ENCODE measurements around the gene CRMP1. TPM values are rescaled to one million over a fixed set of nuclear protein-coding genes. Genes with fewer than 3 reads are reported as not detected.

The CRMP1 gene
- total and polyA plus RNA-seq, 2 of the 8 experiments (the other 6 are each of a cell fraction or from before 2014, with no cell fraction given): 120 to 131 TPM

- TF ChIP-seq, protein P1, sequence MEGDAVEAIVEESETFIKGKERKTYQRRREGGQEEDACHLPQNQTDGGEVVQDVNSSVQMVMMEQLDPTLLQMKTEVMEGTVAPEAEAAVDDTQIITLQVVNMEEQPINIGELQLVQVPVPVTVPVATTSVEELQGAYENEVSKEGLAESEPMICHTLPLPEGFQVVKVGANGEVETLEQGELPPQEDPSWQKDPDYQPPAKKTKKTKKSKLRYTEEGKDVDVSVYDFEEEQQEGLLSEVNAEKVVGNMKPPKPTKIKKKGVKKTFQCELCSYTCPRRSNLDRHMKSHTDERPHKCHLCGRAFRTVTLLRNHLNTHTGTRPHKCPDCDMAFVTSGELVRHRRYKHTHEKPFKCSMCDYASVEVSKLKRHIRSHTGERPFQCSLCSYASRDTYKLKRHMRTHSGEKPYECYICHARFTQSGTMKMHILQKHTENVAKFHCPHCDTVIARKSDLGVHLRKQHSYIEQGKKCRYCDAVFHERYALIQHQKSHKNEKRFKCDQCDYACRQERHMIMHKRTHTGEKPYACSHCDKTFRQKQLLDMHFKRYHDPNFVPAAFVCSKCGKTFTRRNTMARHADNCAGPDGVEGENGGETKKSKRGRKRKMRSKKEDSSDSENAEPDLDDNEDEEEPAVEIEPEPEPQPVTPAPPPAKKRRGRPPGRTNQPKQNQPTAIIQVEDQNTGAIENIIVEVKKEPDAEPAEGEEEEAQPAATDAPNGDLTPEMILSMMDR (IDR thresholded peaks at IDR 0.05; ENCODE audit: control extremely low read depth in 1 of 3, insufficient read depth in 1 of 3, low read depth in 1 of 3, low read length in 3 of 3): no peak
- no peak for TF ChIP-seq HDAC2 (IDR thresholded peaks at IDR 0.05; ENCODE audit: borderline replicate concordance in 1 of 2, low read depth in 2 of 2, low read length in 2 of 2)
- TF ChIP-seq, protein P2, sequence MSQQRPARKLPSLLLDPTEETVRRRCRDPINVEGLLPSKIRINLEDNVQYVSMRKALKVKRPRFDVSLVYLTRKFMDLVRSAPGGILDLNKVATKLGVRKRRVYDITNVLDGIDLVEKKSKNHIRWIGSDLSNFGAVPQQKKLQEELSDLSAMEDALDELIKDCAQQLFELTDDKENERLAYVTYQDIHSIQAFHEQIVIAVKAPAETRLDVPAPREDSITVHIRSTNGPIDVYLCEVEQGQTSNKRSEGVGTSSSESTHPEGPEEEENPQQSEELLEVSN (IDR thresholded peaks at IDR 0.05): no peak
- no peak for TF ChIP-seq TAF1 (IDR thresholded peaks at IDR 0.05; ENCODE audit: low read depth, low read length)
- no peak for TF ChIP-seq SIX5 (IDR thresholded peaks at IDR 0.05; ENCODE audit: low read depth, low read length)
- no peak for TF ChIP-seq KDM5A (IDR thresholded peaks at IDR 0.05; ENCODE audit: low read length)
Observed at GRCh38 chr4:5931526-5931925, 38.6 kb upstream of the CRMP1 start (continued).

All from H1 (cell line).